Occipital lobe (tissue), 2 donors: ENCODE data around the gene PHF2. TPM values are rescaled to one million over a fixed set of nuclear protein-coding genes. Genes with fewer than 3 reads are reported as not detected.

Source experiments
- DNase-seq: peaks from one replicate; lab custom pipeline; 2025; lab: John Stamatoyannopoulos, UW
- total RNA-seq: library from RNA; depleted of rRNA; stranded (reverse); fragments of >200 nt; gene quantifications from one replicate; pipeline ENCODE4 v1.2.3, GENCODE V29; 2014

Gene PHF2
- total RNA-seq, 1 donor from 2014 or later, result 33.4 TPM

DNA sequence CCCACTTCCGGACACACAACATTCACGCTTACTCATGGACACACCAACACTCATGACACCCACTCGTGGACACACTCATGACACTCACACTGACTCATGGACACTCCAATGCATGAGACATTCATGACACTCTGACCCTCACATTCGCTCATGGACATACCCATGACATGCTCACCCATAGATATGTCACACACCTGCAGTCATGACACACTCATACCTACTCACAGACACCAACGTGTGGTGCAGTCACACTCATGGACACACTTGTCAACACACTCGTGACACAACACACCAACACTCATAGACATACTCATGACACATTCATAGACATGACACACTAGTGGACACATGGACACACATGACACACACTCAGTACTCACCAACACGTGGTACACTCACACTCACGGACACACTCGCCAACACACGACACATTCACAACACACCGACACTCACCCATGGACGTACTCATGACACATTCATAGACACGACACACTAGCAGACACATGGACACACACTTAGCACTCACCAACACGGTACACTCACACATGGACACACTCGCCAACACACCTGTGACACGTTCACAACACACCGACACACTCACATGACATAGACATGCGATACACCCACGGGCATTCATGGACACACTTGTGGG is 73.4 kb downstream of the PHF2 start:
- no peak for DNase-seq

DNA sequence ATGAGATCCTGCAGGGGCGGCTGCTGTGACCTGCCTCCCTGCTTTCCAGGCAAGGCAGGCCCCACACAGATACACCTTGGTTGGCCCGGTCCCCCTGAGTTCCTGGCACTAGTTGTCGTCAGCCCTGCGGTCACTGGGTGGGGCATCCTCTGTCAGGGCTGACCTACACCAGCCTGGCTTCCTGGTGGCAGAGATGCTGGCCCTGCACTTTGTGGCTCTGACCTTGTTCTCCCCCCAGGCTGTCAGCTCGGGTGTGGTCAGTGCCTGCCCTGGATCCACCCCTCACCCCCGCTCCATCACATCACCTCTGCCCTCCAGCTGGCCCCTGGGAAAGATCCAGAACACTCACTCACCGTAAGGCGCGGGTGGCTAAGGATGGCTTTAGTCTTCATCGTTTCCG is 74.1 kb downstream of the PHF2 start:
- no peak for DNase-seq

DNA sequence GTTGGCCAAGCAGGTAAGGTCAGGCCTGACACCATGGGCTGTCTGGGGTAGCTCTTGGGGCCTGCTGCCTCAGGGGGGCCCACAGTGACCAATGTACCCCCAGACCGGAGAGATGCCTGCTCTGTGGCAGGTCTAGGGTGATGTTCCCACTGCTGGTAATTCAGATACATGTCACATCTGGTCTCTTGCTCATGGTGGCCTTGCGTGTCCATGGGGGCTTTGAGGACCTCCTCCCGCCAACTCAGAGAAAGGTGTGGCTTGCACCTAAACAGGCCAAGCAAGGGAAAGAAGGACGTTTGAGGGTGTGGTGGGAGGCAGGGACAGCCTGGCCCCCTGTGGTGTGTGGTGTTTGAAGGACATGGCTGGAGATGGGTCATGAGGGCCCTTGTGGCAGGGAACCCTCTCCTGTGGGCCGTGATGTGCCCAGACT is 75.2 kb downstream of the PHF2 start:
- DNase-seq, result no peak

DNA sequence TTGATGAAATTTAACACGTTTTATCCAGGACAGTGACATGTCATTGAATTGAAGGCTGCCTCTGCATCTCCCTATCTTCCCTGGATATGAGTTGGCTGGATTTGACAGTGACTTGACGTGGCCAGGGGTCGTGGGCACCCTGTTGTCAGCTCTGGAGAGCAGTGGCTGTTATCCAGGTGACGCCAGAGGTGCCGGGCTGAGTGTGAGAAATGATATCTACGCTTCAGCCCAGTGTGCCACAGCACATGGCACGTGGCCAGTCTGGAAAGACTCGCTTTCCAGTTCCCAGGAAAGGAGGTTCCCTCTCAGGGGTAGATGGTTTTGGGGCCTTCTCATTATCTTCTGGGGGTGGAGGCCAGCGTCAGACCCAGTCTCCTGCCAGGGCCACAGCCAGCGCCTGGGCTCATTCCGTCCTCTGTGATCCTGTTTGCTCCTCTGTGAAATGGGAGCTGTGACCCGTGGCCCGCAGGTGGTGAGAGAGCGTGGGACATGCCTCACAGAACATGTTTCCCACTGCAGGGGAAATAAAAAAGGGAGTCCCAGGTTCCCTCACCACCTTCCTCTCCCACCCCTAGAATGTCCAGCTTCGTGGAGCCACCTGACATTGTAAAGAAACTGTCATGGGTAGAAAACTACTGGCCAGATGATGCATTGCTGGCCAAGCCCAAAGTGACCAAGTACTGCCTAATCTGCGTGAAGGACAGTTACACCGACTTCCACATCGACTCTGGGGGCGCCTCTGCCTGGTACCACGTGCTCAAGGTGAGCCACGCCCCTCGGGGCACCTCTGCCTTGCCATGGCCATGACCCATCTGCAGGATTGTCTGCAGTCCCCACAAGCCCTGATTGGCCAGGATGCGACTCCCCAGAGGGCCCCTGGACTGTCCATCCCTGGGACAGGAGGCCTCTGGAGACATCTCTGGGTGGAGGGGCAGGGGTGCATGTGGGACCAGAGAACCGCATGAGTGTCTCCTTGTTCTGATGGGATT is 76.5 kb downstream of the PHF2 start:
- no peak for DNase-seq

DNA sequence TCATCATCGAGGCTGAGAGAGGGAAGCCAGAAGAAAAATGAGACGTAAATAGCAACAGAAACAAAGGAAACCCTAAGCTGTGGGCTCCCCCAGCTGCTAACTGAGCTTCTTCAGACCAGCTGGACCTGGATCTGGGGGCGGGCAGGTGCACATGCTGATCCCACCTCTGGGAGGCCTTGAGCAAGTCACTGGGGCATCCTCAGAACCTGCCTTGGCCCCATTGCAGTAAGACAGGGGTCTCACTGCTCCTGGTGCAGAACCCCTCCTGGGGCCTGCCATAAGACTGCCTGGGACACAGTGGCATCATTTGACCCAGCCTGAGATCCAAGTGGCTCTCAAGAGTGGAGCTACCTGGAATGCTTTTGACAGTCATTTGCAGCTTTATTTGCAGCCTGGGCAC is 77.4 kb downstream of the PHF2 start:
- DNase-seq, result no peak

GRCh38 chr9:93654351-93654961 is 78.1 kb downstream of the PHF2 start:
- DNase-seq, result no peak

- no peak for DNase-seq
Observed at GRCh38 chr9:93655621-93656425, 79.4 kb downstream of the PHF2 start.

DNA sequence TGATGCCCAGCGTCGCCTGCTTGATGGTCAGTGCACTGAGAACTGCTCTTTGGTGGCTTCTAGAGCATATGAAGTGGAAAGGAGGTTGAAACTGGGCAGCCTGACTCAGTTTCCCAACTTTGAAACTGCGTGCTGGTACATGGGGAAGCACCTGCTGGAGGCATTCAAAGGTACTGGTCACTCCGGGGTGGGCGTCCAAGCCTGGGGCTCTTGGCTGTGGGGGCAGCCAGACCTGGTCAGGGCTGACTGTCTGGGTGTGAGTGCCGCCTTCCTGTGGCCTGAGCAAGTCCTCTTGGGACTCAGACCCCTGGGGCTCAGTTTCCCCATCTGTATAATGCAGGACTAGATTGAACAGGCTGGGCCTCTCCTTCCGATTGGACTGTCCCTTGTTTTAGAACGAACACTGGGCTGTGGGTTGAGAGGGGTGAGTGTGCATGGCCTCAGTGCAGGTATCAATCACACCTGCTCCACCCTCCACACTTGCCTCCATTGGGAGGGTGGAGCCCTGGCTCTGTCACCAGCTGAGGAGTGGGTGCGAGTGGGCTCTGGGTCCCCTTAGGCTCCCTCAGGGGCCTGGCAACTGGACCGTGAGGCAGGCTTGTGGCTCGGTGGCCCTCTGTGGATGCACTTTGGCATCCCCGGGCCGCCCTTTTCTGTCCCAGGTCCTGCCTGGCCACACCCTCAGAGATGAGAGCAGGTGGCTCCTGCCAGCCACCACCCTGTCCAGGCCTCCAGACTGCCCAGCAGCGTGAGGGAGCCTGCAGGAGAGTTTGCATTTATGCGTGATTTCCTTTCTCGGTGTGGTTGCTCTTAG is 80.2 kb downstream of the PHF2 start:
- no peak for DNase-seq

GRCh38 chr9:93657331-93658111 is 81.1 kb downstream of the PHF2 start:
- DNase-seq, result no peak

GRCh38 chr9:93658184-93658925 is 82.0 kb downstream of the PHF2 start:
- DNase-seq, result no peak

DNA sequence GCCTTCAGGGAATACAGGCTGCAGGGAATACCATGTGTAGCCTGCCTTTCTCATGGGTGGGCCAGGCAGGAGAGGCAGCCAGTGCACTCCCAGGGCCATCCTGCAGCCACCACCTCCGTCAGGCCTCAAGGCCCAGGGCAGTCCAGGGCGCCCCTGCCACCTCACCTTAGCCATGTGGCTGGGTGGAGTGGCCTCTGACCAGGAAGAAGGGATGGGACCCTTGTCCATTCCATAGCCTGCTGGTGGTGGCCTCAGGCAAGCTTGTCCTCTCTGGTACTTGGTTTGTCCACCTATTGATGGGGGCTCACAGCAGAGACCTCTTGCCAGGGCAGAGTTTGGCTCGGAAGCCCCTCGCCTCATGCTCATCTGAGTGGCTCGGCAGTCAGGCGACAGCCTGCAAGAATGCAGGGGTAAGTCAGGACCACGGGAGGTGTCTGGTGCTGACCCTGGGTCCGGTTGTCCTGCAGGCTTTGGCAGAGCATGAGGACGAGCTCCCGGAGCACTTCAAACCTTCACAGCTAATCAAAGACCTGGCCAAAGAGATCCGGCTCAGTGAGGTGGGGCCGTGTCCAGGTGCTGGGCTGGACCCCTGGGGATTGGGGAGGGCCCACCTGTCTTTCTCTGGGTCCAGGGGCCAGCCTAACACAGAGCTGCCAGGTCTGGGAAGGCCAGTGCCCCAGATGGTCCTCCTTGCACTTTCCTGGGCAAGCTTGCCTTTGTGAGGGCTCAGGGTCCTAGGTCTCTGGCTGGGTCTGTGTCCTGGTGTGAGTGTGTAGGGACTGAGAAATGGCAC is 82.9 kb downstream of the PHF2 start:
- no peak for DNase-seq

- DNase-seq, result no peak
Observed at GRCh38 chr9:93659837-93660177, 83.4 kb downstream of the PHF2 start.

DNA sequence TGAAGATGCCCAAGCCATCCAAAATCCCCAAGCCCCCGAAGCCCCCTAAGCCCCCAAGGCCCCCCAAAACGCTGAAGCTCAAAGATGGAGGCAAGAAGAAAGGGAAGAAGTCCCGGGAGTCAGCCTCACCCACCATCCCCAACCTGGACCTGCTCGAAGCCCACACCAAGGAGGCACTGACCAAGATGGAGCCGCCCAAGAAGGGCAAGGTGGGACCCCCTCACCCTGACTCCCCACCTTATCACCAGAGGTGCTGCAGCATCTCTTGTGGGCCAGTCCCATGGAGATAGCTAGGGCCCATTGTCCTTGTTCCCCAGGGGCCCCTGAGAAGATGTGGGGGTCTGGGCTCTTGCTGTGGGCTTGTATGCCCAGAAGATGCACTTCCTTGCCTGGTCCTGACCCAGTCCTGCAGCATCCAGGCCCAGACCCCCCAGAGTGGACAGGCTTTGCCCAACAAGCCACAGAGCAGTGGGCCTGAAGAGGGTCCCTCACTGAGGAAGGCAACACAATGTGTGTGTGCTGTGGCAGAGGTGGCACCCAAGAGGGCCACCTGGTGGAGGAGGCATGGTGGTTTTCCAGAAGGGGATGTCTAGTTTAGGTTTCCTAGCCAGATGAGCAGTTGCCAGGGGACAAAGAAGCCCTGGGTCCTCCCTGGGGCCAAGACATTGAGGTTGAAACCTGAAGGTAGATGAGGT is 84.1 kb downstream of the PHF2 start:
- no peak for DNase-seq

DNA sequence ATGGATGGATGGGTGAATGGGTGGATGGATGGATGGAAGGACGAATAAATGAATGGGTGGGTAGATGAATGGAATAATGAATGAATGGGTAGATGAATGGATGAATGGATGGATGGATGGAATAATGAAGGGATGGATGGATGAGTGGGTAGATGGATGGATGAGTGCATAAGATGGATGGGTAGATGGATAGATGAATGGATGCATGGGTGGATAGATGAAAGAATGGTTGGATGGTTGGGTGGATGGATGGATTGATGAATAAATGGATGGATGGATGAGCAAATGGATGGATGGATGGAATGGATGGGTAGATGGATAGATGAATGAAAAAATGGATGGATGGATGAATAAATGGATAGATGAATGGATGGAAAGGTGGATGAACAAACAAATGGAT is 85.2 kb downstream of the PHF2 start:
- no peak for DNase-seq

- no peak for DNase-seq
Observed at GRCh38 chr9:93662016-93662638, 85.7 kb downstream of the PHF2 start.

- DNase-seq, result no peak
Observed at GRCh38 chr9:93662952-93663572, 86.7 kb downstream of the PHF2 start.
